CD4-positive, alpha-beta T cell treated with Interleukin-1 beta for 1 hour (primary cell): ENCODE measurements around the gene ERC2.

Experiments used
- DNase-seq, 2 donors: peaks; one replicate each; pipeline ENCODE4 v3.0.0-alpha.2; 2020 to 2022

ERC2 gene

GRCh38 chr3:55598224-55598623 lies 870.0 kb downstream of the ERC2 start:
- no peak for DNase-seq

- DNase-seq: no peak
Observed at GRCh38 chr3:55597641-55598040, 870.6 kb downstream of the ERC2 start.

GRCh38 chr3:55596212-55596611 lies 872.1 kb downstream of the ERC2 start:
- DNase-seq: no peak

- DNase-seq: no peak
Observed at GRCh38 chr3:55595420-55595819, 872.8 kb downstream of the ERC2 start.

- no peak for DNase-seq
Observed at GRCh38 chr3:55592572-55592971, 875.7 kb downstream of the ERC2 start.

GRCh38 chr3:55591888-55592287 lies 876.4 kb downstream of the ERC2 start:
- no peak for DNase-seq

- no peak for DNase-seq
Observed at GRCh38 chr3:55588146-55588765, 880.0 kb downstream of the ERC2 start.

GRCh38 chr3:55585856-55586255 lies 882.4 kb downstream of the ERC2 start:
- DNase-seq: no peak

- no peak for DNase-seq
Observed at GRCh38 chr3:55584716-55585368, 883.4 kb downstream of the ERC2 start.

GRCh38 chr3:55584030-55584429 lies 884.2 kb downstream of the ERC2 start:
- DNase-seq: no peak

- DNase-seq: no peak
Observed at GRCh38 chr3:55583475-55583874, 884.8 kb downstream of the ERC2 start.

GRCh38 chr3:55579496-55579895 lies 888.8 kb downstream of the ERC2 start:
- no peak for DNase-seq

- no peak for DNase-seq
Observed at GRCh38 chr3:55576621-55577388, 891.5 kb downstream of the ERC2 start.

- DNase-seq: no peak
Observed at GRCh38 chr3:55574671-55575070, 893.6 kb downstream of the ERC2 start.

- no peak for DNase-seq
Observed at GRCh38 chr3:55572816-55573215, 895.5 kb downstream of the ERC2 start.

- DNase-seq: no peak
Observed at GRCh38 chr3:55571913-55572312, 896.4 kb downstream of the ERC2 start.

- no peak for DNase-seq
Observed at GRCh38 chr3:55571216-55571813, 897.0 kb downstream of the ERC2 start.

GRCh38 chr3:55570271-55570711 lies 898.0 kb downstream of the ERC2 start:
- DNase-seq: no peak

- no peak for DNase-seq
Observed at GRCh38 chr3:55569033-55569599, 899.2 kb downstream of the ERC2 start.

GRCh38 chr3:55567615-55568014 lies 900.7 kb downstream of the ERC2 start:
- DNase-seq: no peak

- DNase-seq: no peak
Observed at GRCh38 chr3:55567121-55567520, 901.1 kb downstream of the ERC2 start.

GRCh38 chr3:55565521-55565920 lies 902.7 kb downstream of the ERC2 start:
- no peak for DNase-seq

GRCh38 chr3:55564726-55565125 lies 903.5 kb downstream of the ERC2 start:
- DNase-seq: no peak
